EL (cell line): Measurements from ENCODE around the gene PDLIM7.

Source experiments
- DNase-seq: peaks from one replicate; pipeline ENCODE4 v3.0.0-alpha.2; 2016

The PDLIM7 gene

GRCh38 chr5:177440211-177440989, 57.0 kb downstream of the PDLIM7 start:
- no peak for DNase-seq

GRCh38 chr5:177439518-177440053, 57.8 kb downstream of the PDLIM7 start:
- no peak for DNase-seq

- DNase-seq: no peak
Measured at GRCh38 chr5:177438468-177438867, 58.9 kb downstream of the PDLIM7 start.

GRCh38 chr5:177437623-177438022, 59.8 kb downstream of the PDLIM7 start:
- no peak for DNase-seq

- DNase-seq: no peak
Measured at GRCh38 chr5:177435847-177436536, 61.4 kb downstream of the PDLIM7 start.

- DNase-seq: no peak
Measured at GRCh38 chr5:177434942-177435738, 62.3 kb downstream of the PDLIM7 start.

GRCh38 chr5:177434437-177434836, 63.0 kb downstream of the PDLIM7 start:
- DNase-seq: no peak

- no peak for DNase-seq
Measured at GRCh38 chr5:177433658-177434217, 63.7 kb downstream of the PDLIM7 start.
